Measurements from ENCODE around the gene FREM2.

GRCh38 chr13:38670627-38671026, 16.2 kb upstream of the FREM2 start:
- TF ChIP-seq POLR2A (IDR thresholded peaks at IDR 0.05) = no peak
- peak in 4 of 6 experiments; percentile 7 to 57 (median 46) for TF ChIP-seq CTCF (IDR thresholded peaks at IDR 0.05)
